Measurements from ENCODE around the gene PNPLA3.

- TF ChIP-seq POLR2AphosphoS5 (IDR thresholded peaks at IDR 0.05; ENCODE audit: low read depth, low read length) (no peak), SIN3A (IDR thresholded peaks at IDR 0.05; ENCODE audit: borderline replicate concordance, insufficient read depth, low read length) (no peak), TAF1 (IDR thresholded peaks at IDR 0.05; ENCODE audit: borderline replicate concordance, insufficient read depth, low read length) (no peak), REST (IDR thresholded peaks at IDR 0.05; ENCODE audit: insufficient read depth in 1 of 2, low read depth in 2 of 2, low read length in 2 of 2) (no peak)
Observed at GRCh38 chr22:43900206-43900605, 23.4 kb upstream of the PNPLA3 start.

Measured in PFSK-1 (cell line).